OCI-M2 (cell line): ENCODE data around the gene ACACA.

Source experiments
- DNase-seq: peaks from one replicate; lab custom pipeline; 2025; ENCODE audit not compliant: unreplicated experiment; lab: John Stamatoyannopoulos, UW

The ACACA gene

GRCh38 chr17:37246085-37246484 is 160.6 kb downstream of the ACACA start:
- no peak for DNase-seq

- no peak for DNase-seq
Measured at GRCh38 chr17:37240381-37240780, 166.3 kb downstream of the ACACA start.

GRCh38 chr17:37239690-37240334 is 166.8 kb downstream of the ACACA start:
- DNase-seq = peak; percentile 56

GRCh38 chr17:37234106-37234505 is 172.5 kb downstream of the ACACA start:
- no peak for DNase-seq

GRCh38 chr17:37233036-37233435 is 173.6 kb downstream of the ACACA start:
- DNase-seq = no peak

GRCh38 chr17:37231887-37232286 is 174.7 kb downstream of the ACACA start:
- DNase-seq = no peak

GRCh38 chr17:37230633-37231032 is 176.0 kb downstream of the ACACA start:
- no peak for DNase-seq

- DNase-seq = no peak
Measured at GRCh38 chr17:37225465-37225864, 181.2 kb downstream of the ACACA start.

GRCh38 chr17:37221865-37222264 is 184.8 kb downstream of the ACACA start:
- DNase-seq = no peak

- no peak for DNase-seq
Measured at GRCh38 chr17:37220607-37220953, 186.1 kb downstream of the ACACA start.

- no peak for DNase-seq
Measured at GRCh38 chr17:37219876-37220606, 186.6 kb downstream of the ACACA start.

GRCh38 chr17:37218849-37219248 is 187.8 kb downstream of the ACACA start:
- DNase-seq = no peak

- no peak for DNase-seq
Measured at GRCh38 chr17:37214416-37214815, 192.2 kb downstream of the ACACA start.

GRCh38 chr17:37213927-37214326 is 192.7 kb downstream of the ACACA start:
- DNase-seq = no peak

- no peak for DNase-seq
Measured at GRCh38 chr17:37212179-37212578, 194.5 kb downstream of the ACACA start.

GRCh38 chr17:37211136-37211535 is 195.5 kb downstream of the ACACA start:
- DNase-seq = no peak

GRCh38 chr17:37207103-37207502 is 199.5 kb downstream of the ACACA start:
- no peak for DNase-seq

- no peak for DNase-seq
Measured at GRCh38 chr17:37206299-37206698, 200.3 kb downstream of the ACACA start.

GRCh38 chr17:37200497-37200896 is 206.1 kb downstream of the ACACA start:
- DNase-seq = no peak

- DNase-seq = no peak
Measured at GRCh38 chr17:37197336-37197735, 209.3 kb downstream of the ACACA start.

- no peak for DNase-seq
Measured at GRCh38 chr17:37194208-37194607, 212.4 kb downstream of the ACACA start.

GRCh38 chr17:37191219-37191618 is 215.4 kb downstream of the ACACA start:
- DNase-seq = no peak

GRCh38 chr17:37190493-37190892 is 216.1 kb downstream of the ACACA start:
- DNase-seq = no peak
